Smooth muscle cell (in vitro differentiated cells): ENCODE measurements around the gene TCEA3. TPM values are rescaled to one million over a fixed set of nuclear protein-coding genes. Genes with fewer than 3 reads are reported as not detected.

Experiments used
- DNase-seq: peaks from one replicate; lab custom pipeline; 2025; ENCODE audit not compliant: unreplicated experiment; lab: John Stamatoyannopoulos, UW
- H2AFZ ChIP-seq: fragments of 200-600 bp; sonication (generic); 2 replicates; pipeline ENCODE4 v1.6.0; 2016; ENCODE audit warnings: antibody characterized with exemption, low read depth, mild to moderate bottlenecking
- H3F3A ChIP-seq: fragments of 200-600 bp; sonication (generic); 2 replicates; pipeline ENCODE4 v1.6.0; 2017; ENCODE audit warnings: antibody characterized with exemption, low read depth
- H3K27ac ChIP-seq: fragments of 200-600 bp; sonication (generic); 2 replicates; pipeline ENCODE4 v1.5.1; 2016; ENCODE audit warnings: low read depth, mild to moderate bottlenecking
- H3K27me3 ChIP-seq: fragments of 200-600 bp; sonication (generic); 2 replicates; pipeline ENCODE4 v1.6.1; 2016; ENCODE audit warnings: low read depth, mild to moderate bottlenecking
- H3K36me3 ChIP-seq: fragments of 200-600 bp; sonication (generic); 2 replicates; pipeline ENCODE4 v1.5.1; 2016; ENCODE audit warnings: low read depth
- H3K4me1 ChIP-seq: fragments of 200-600 bp; sonication (generic); 2 replicates; pipeline ENCODE4 v1.5.1; 2016; ENCODE audit warnings: low read depth
- H3K4me2 ChIP-seq: fragments of 200-600 bp; sonication (generic); 2 replicates; pipeline ENCODE4 v1.6.0; 2016; ENCODE audit warnings: mild to moderate bottlenecking
- H3K4me3 ChIP-seq: fragments of 200-600 bp; sonication (generic); 2 replicates; pipeline ENCODE4 v1.5.1; 2016; ENCODE audit warnings: mild to moderate bottlenecking
- H3K79me2 ChIP-seq: fragments of 200-600 bp; sonication (generic); 2 replicates; pipeline ENCODE4 v1.6.0; 2016; ENCODE audit warnings: low read depth, mild to moderate bottlenecking
- H3K9ac ChIP-seq: fragments of 200-600 bp; sonication (generic); 2 replicates; pipeline ENCODE4 v1.6.0; 2016; ENCODE audit warnings: low read depth
- H3K9me3 ChIP-seq: fragments of 200-600 bp; sonication (generic); replicated peaks from 2 replicates; pipeline ENCODE4 v1.5.1; 2016; ENCODE audit warnings: low read depth
- H4K20me1 ChIP-seq: fragments of 200-600 bp; sonication (generic); 2 replicates; pipeline ENCODE4 v1.6.0; 2016; ENCODE audit warnings: low read depth
- CTCF ChIP-seq: fragments of 200-600 bp; sonication (generic); IDR thresholded peaks from 2 replicates; pipeline ENCODE4 v1.5.1; 2017; ENCODE audit warnings: borderline replicate concordance, mild to moderate bottlenecking, antibody characterized with exemption; ENCODE audit not compliant: insufficient read depth, poor library complexity, severe bottlenecking
- WGBS: methylation state at CpG from one replicate; pipeline ENCODE4 v1.1.7; 2016; ENCODE audit warnings: low lambda C conversion rate; 5-methylcytosine and 5-hydroxymethylcytosine counted together
- polyA plus RNA-seq: library from polyadenylated mRNA; unstranded; fragments of >200 nt; fragmentation: Nextera tagmentation; extraction: Ambion mirVana; gene quantifications from 2 replicates; pipeline ENCODE4 v1.2.1, GENCODE V29; 2016
- total RNA-seq: library from RNA; depleted of rRNA; stranded (reverse); fragments of >200 nt; gene quantifications from 2 replicates; pipeline ENCODE4 v1.2.3, GENCODE V29; 2014

Gene TCEA3
- total and polyA plus RNA-seq, 2 experiments from 2014 or later, result 8.2 to 19.2 TPM

DNA sequence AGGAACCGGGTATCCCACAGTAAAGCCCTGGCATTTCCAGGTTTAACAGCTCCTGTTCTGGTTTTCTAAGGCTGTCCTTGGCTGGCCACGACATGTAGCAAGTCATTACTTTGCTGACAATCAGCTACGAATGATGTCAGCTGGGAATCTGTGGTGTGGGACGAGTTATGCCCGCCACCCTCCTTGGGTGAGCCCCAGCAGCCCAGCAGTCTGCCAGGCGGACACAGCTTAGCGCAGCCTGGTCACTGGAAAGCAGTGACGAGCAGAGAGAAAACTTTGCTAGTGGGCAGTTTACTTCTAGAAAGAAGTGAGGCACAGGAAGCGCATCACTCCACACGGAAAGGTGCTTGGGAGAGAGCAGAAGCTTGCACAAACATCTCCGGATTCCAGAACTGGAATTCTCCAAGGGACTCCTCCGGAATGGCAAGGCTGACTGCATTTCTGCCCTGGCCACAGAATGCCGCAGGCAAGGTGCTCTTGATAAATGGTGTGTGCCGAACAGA, 39.4 kb downstream of the TCEA3 start:
- 62% methylated on average over 14 of the region's 14 CpGs for WGBS
- no peak for TF ChIP-seq CTCF

DNA sequence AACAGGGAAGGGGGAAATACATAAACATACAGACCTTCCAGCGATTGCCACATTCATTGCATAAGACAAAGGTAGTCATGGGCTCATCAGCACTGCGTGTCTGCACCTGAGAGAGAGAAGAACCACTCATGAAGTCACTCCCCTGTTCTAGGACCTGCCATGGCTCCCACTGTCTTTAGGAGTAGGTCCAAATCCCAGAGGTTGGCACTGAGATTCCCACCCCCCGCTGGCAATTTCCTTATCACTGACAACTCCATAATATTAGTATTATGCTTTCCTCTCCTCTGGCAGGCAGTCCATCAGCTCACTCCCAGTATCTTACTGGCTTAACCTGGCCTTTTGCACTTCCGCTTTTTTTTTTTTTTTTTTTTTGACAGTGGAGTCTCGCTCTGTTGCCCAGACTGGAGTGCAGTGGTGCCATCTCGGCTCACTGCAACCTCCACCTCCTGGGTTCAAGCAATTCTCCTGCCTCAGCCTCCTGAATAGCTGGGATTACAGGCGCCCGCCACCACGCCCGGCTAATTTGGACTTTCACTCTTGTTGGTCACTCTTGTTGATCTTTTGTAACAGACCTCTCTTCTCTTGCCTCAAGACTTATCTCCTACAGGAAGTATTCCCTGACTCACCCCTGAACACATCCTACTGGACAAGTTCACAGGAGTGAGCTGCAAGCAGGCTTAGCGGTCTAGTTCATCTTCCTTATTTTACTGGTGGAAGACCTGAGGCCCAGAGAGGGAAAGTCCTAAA, 40.1 kb downstream of the TCEA3 start:
- no peak overlapping the region for H3K4me3 ChIP-seq
- H4K20me1 ChIP-seq, result no peaks in the 10 kb centered on the region
- peak overlapping the region; percentile 60 for H3K4me2 ChIP-seq
- no peaks in the 10 kb centered on the region for H3K36me3 ChIP-seq
- TF ChIP-seq CTCF, result no peak
- DNase-seq, result no peak
- H2AFZ ChIP-seq, result no peak overlapping the region
- no peaks in the 10 kb centered on the region for H3F3A ChIP-seq
- H3K27ac ChIP-seq, result peak overlapping the region; percentile 64
- no peaks in the 10 kb centered on the region for H3K4me1 ChIP-seq
- H3K9me3 ChIP-seq, result no peaks in the 10 kb centered on the region
- H3K79me2 ChIP-seq, result no peaks in the 10 kb centered on the region
- 70% methylated on average over 11 of the region's 11 CpGs for WGBS
- no peak overlapping the region for H3K9ac ChIP-seq
- H3K27me3 ChIP-seq, result no peaks in the 10 kb centered on the region

More for the DNA sequence above, 39.4 kb downstream of the TCEA3 start:
- Histone ChIP-seq H3K4me1 (no peaks in the 10 kb centered on the region), H3K4me3 (no peak overlapping the region), H3K9ac (no peak overlapping the region), H4K20me1 (no peaks in the 10 kb centered on the region), H3K27me3 (no peaks in the 10 kb centered on the region), H3K36me3 (no peaks in the 10 kb centered on the region), H3K27ac (peak overlapping the region; percentile 64), H2AFZ (no peak overlapping the region), H3K4me2 (peak overlapping the region; percentile 60), H3K9me3 (no peaks in the 10 kb centered on the region), H3F3A (no peaks in the 10 kb centered on the region), H3K79me2 (no peaks in the 10 kb centered on the region)
- no peak for DNase-seq

DNA sequence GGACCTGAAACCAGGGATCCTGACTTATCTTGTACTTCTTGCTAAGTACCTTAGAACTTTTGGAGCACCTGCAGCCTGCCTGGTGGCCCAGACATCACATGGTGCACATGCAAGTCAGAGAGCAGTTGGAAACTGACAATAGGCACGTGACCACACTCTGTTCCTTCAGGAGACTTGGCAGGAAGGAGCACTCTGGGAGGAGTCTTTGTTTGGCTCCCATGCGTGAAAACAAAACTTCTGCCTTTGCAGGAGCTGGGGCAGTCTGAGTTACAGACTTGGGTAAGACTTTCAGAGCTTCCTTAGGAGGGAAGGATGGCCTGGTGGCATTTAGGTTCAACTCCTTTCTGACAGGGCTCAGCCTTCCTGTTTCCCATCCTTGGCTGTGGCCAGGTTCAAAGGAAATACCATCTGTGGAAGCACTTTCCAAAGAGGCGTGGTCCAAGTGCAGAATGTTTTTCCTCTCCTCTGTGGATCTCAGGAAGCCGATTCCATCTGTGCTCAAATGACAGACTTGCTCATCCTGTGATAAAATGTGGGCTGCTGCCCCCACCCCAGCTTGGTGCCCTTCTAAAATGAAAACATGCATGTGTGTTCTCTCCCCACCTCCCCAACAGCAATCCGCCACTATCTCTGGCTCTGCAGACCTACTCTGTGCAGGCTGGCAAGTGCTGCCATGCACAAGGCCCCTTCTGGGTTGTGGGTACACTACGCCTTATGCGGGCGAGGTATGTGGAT, 40.8 kb downstream of the TCEA3 start:
- Histone ChIP-seq H3K9ac (no peak overlapping the region), H3K4me3 (no peak overlapping the region), H3K36me3 (no peaks in the 10 kb centered on the region), H3K4me1 (no peaks in the 10 kb centered on the region), H4K20me1 (no peaks in the 10 kb centered on the region), H3K27ac (no peak overlapping the region), H3K4me2 (no peak overlapping the region), H3K79me2 (no peaks in the 10 kb centered on the region), H3K27me3 (no peaks in the 10 kb centered on the region), H3F3A (no peaks in the 10 kb centered on the region), H2AFZ (no peak overlapping the region), H3K9me3 (no peaks in the 10 kb centered on the region)
- 90% methylated on average over 8 of the region's 8 CpGs for WGBS
- TF ChIP-seq CTCF, result no peak
- DNase-seq, result no peak
